ENCODE measurements around the gene CD72. TPM values are rescaled to one million over a fixed set of nuclear protein-coding genes. Genes with fewer than 3 reads are reported as not detected.

Gene CD72
- total RNA-seq, 1 experiment from 2014 or later = 0.95 TPM

DNA sequence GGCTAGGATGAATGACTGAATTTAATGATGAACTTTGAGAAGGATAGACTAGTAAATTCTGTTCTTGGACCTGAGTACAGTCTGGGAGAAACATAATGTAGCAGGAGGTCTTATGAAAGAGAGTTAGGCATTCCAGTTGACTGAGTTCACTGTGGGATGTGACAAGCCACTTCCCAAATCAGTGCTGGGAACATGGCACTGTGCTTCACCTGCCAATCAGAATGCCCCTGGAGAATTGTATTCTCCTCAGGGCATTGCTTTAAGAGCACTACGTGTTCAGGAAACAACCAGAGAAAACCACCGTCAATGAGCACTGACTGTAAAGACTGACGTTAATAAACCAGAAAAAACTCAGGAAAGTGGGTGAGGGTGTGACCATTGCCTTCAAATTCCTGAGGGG lies 41.1 kb upstream of the CD72 start:
- Mint-ChIP-seq H3K9me3 (ENCODE audit: unreplicated experiment) (no peaks in the 10 kb centered on the region), H3K4me3 (ENCODE audit: unreplicated experiment) (peak overlapping the region; percentile 76), H3K4me1 (ENCODE audit: low read depth, unreplicated experiment) (peaks cover 18% of the 10 kb centered on the region), H3K36me3 (ENCODE audit: insufficient read depth, unreplicated experiment) (peaks cover 52% of the 10 kb centered on the region), H3K27me3 (ENCODE audit: insufficient read depth, unreplicated experiment) (peaks cover 3% of the 10 kb centered on the region), H3K27ac (ENCODE audit: unreplicated experiment) (peak overlapping the region; percentile 82)
- H3K27me3 ChIP-seq (replicated peaks; ENCODE audit: control insufficient read depth, insufficient read depth, low read length) = no peaks in the 10 kb centered on the region
- H3K36me3 ChIP-seq (ENCODE audit: control insufficient read depth, insufficient read depth, low read length) = no peaks in the 10 kb centered on the region
- POLR2A ChIA-PET = interaction anchor here (1.4 kb wide), 1 partner anchor 69 kb away, joined by 5 read pairs; no protein-coding TSS in a partner anchor
- CTCF ChIA-PET = interaction anchor here (2.9 kb wide), 1 partner anchor 13 kb away, joined by 31 read pairs; no protein-coding TSS in a partner anchor
- TF ChIP-seq, protein P1, sequence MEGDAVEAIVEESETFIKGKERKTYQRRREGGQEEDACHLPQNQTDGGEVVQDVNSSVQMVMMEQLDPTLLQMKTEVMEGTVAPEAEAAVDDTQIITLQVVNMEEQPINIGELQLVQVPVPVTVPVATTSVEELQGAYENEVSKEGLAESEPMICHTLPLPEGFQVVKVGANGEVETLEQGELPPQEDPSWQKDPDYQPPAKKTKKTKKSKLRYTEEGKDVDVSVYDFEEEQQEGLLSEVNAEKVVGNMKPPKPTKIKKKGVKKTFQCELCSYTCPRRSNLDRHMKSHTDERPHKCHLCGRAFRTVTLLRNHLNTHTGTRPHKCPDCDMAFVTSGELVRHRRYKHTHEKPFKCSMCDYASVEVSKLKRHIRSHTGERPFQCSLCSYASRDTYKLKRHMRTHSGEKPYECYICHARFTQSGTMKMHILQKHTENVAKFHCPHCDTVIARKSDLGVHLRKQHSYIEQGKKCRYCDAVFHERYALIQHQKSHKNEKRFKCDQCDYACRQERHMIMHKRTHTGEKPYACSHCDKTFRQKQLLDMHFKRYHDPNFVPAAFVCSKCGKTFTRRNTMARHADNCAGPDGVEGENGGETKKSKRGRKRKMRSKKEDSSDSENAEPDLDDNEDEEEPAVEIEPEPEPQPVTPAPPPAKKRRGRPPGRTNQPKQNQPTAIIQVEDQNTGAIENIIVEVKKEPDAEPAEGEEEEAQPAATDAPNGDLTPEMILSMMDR (IDR thresholded peaks at IDR 0.05; ENCODE audit: insufficient read depth in 1 of 2, low read depth in 1 of 2, low read length in 1 of 2, severe bottlenecking in 1 of 2, unreplicated experiment in 1 of 2) = no peak
- peak overlapping the region; percentile 95 for H3K4me3 ChIP-seq (ENCODE audit: low read depth, low read length)
- peaks cover 12% of the 10 kb centered on the region for H3K4me1 ChIP-seq
- H3K9me3 ChIP-seq = no peaks in the 10 kb centered on the region
- intact Hi-C loops (cut with micrococcal nuclease; ENCODE audit: unreplicated experiment) = loop anchor here (2.0 to 5.0 kb wide), 2 partner anchors 33 to 155 kb away; partner anchors contain the start of gene HINT2
- no TSS peak for BruUV-seq (replicated peaks)
- DNase-seq = no peak

DNA sequence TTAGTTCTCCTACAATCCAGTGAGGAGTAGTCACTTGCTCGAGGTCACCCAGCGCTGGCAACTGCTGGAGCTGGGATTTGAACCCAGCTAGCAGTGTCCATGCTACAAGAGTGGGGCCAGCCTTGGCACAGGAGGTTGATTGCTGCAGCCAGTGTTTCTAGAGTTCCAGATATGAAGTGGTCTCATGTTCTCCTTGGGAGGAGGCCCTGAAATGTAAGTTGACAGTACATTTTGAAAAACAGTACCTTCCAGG lies 40.7 kb upstream of the CD72 start:
- Histone ChIP-seq H3K27me3 (replicated peaks; ENCODE audit: control insufficient read depth, insufficient read depth, low read length) (no peaks in the 10 kb centered on the region), H3K36me3 (ENCODE audit: control insufficient read depth, insufficient read depth, low read length) (no peaks in the 10 kb centered on the region), H3K4me3 (ENCODE audit: low read depth, low read length) (peak overlapping the region; percentile 95), H3K9me3 (no peaks in the 10 kb centered on the region), H3K4me1 (peaks cover 7% of the 10 kb centered on the region)
- no peaks in the 10 kb centered on the region for H3K9me3 Mint-ChIP-seq (ENCODE audit: unreplicated experiment)
- TF ChIP-seq, protein P1 (IDR thresholded peaks at IDR 0.05; ENCODE audit: insufficient read depth in 1 of 2, low read depth in 1 of 2, low read length in 1 of 2, severe bottlenecking in 1 of 2, unreplicated experiment in 1 of 2) = no peak
- peaks cover 52% of the 10 kb centered on the region for H3K36me3 Mint-ChIP-seq (ENCODE audit: insufficient read depth, unreplicated experiment)
- intact Hi-C loops (cut with micrococcal nuclease; ENCODE audit: unreplicated experiment) = loop anchor here (2.0 to 5.0 kb wide), 2 partner anchors 33 to 156 kb away; partner anchors contain the start of gene HINT2
- POLR2A ChIA-PET = interaction anchor here (1.4 kb wide), 1 partner anchor 69 kb away, joined by 5 read pairs; no protein-coding TSS in a partner anchor
- BruUV-seq (replicated peaks) = no TSS peak
- no peak for DNase-seq
- H3K27me3 Mint-ChIP-seq (ENCODE audit: insufficient read depth, unreplicated experiment) = peaks cover 3% of the 10 kb centered on the region
- CTCF ChIA-PET = interaction anchor here (1.2 to 2.9 kb wide), 4 partner anchors 12 to 92 kb away, joined by 3 to 31 read pairs (median 6); no protein-coding TSS in a partner anchor
- H3K4me3 Mint-ChIP-seq (ENCODE audit: unreplicated experiment) = peak overlapping the region; percentile 76
- peak overlapping the region; percentile 82 for H3K27ac Mint-ChIP-seq (ENCODE audit: unreplicated experiment)
- peaks cover 18% of the 10 kb centered on the region for H3K4me1 Mint-ChIP-seq (ENCODE audit: low read depth, unreplicated experiment)

DNA sequence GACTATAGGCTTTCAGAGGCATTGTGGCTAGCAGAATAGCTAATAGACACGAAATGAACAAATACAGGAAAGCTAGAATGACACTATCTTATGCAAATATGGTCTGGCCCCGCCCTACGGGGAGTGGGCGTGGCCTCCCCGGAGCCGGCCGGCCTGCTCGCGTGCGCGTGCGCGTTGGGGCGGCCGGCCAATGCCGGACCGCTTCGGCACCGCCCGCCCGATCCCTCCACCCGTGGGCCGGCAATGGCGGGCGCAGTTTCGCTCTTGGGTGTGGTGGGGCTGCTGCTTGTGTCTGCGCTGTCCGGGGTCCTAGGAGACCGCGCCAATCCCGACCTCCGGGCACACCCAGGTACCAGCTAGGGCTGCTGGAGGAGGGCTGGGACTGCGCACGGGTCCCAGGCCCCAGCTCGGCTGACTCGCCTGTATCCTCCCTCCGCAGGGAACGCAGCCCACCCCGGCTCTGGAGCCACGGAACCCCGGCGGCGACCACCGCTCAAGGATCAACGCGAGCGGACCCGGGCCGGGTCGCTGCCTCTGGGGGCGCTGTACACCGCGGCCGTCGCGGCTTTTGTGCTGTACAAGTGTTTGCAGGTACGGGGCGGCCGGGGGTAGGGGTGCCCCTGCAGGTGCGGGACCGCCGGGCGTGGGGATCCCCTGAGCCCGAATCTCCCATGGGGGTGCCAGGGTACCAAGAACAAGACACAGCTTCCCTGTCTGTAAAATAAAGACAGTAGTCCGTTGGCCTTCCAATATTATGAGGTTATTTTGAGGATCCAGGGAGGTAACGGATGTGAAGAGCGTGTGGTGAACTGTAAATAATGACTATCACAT lies 40.1 kb upstream of the CD72 start, which contains the start of gene CCDC107:
TSS of gene CCDC107 (plus strand) at position 156 of the 831 bp plus-strand sequence. CDS start at position 244, 88 bp downstream.
- peaks cover 18% of the 10 kb centered on the region for H3K4me1 Mint-ChIP-seq (ENCODE audit: low read depth, unreplicated experiment)
- no peaks in the 10 kb centered on the region for H3K27me3 ChIP-seq (replicated peaks; ENCODE audit: control insufficient read depth, insufficient read depth, low read length)
- TSS peak; percentile 68 for BruUV-seq (replicated peaks)
- H3K4me3 Mint-ChIP-seq (ENCODE audit: unreplicated experiment) = peak within 1 kb of the TSS; percentile 76
- H3K27me3 Mint-ChIP-seq (ENCODE audit: insufficient read depth, unreplicated experiment) = peaks cover 3% of the 10 kb centered on the region
- no peaks in the 10 kb centered on the region for H3K36me3 ChIP-seq (ENCODE audit: control insufficient read depth, insufficient read depth, low read length)
- H3K9me3 Mint-ChIP-seq (ENCODE audit: unreplicated experiment) = no peaks in the 10 kb centered on the region
- 0 out of 2 replicates have a peak, but pooled peaks cover 5% of the 10 kb centered on the region for H3K4me1 ChIP-seq
- intact Hi-C loops (cut with micrococcal nuclease; ENCODE audit: unreplicated experiment) = loop anchor here (2.0 to 5.0 kb wide), 2 partner anchors 34 to 156 kb away; partner anchors contain the start of gene HINT2
- TF ChIP-seq, protein P1 (IDR thresholded peaks at IDR 0.05; ENCODE audit: insufficient read depth in 1 of 2, low read depth in 1 of 2, low read length in 1 of 2, severe bottlenecking in 1 of 2, unreplicated experiment in 1 of 2) = peak; percentile 64 to 83
- DNase-seq = peak; percentile 85 to 91
- ChIA-PET CTCF (interaction anchor here (0.5 to 2.9 kb wide), 13 partner anchors 9 to 132 kb away, joined by 3 to 31 read pairs (median 4); partner anchors contain the start of genes CREB3, GBA2, RGP1 and TLN1), POLR2A (interaction anchor here (0.5 to 2.3 kb wide), 15 partner anchors 11 to 532 kb away, joined by 3 to 35 read pairs (median 5); partner anchors contain the start of genes CREB3, GBA2, RGP1 and TLN1)
- peak within 1 kb of the TSS; percentile 82 for H3K27ac Mint-ChIP-seq (ENCODE audit: unreplicated experiment)
- H3K4me3 ChIP-seq (ENCODE audit: low read depth, low read length) = peak within 1 kb of the TSS; percentile 95
- no peaks in the 10 kb centered on the region for H3K9me3 ChIP-seq
- H3K36me3 Mint-ChIP-seq (ENCODE audit: insufficient read depth, unreplicated experiment) = peaks cover 52% of the 10 kb centered on the region

Data from Caco-2 (cell line).